Inferior parietal cortex (tissue), 1 donor: ENCODE measurements around the gene EEF2K.
A peak's percentile ranks its signal among the peaks of the same experiment; 100 is the strongest.
"Not testable (repeated sequence)": the region's sequence is repeated elsewhere in the genome, so short reads cannot be mapped to it uniquely, and the experiment has no call there.

Source experiments
- DNase-seq: peaks from one replicate; pipeline ENCODE4 v3.0.0-alpha.2; 2016; ENCODE audit errors: extremely low spot score

The EEF2K gene

DNA sequence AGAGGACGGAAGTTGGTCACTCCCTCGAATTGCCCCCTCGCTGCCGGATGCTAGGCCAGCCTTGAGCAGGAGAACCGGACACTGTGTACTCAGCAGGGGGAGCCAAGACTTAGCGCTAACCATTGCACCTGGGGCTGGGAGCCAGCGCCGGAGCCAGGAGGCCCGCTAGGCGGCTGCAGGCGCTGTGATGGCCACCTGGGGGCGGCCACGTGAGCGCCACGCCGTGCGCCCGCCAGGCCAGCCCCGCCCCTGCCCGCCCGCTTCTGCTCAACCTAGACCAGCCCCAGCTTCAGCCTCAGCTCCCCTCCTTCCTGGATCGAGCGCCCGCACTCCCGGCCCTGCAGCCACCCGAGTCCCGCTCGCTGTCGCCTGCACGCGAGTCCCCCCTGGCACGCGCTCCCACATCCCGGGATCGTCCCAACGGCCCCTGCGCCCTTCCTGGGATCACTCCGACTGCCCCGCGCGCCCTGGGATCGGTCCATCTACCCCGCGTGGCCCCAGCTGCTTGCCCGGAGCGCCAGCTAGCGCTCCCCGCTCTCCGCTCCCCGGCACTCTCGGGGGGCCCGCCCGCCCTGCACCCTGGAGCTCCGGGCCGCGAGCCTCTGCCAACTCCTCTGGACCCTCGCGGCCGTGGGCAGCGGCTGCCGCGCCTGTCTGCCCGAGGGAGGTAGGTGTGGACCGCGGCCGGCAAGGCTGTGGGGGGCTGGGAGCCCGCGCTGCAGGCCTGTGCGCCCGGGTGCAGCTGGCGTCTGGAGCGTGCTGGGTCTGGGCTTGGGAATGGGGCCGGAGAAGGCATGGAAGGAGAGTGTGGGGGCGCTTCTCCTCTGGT, at the start of gene EEF2K:
TSS of gene EEF2K (plus strand) at position 266 of the 829 bp plus-strand sequence. CDS start 19,452 bp downstream, outside the sequence.
- DNase-seq, result peak; percentile 84

DNA sequence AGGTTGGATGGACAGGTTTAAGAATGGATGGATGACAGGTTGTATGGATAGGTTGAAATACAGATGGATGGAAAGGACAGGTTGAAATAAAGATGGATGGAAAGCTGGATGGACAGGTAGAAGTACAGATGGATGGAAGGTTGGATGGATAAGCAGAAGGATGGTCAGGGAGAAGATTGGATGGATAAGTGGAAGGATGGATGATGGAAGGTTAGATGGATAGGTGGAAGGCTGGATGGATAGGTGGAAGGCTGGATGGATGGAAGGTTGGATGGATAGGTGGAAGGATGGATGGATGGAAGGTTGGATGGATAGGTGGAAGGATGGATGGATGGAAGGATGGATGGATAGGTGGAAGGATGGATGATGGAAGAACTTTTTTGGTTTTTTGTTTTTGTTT, 44.7 kb upstream of the EEF2K start:
- no peak for DNase-seq

DNA sequence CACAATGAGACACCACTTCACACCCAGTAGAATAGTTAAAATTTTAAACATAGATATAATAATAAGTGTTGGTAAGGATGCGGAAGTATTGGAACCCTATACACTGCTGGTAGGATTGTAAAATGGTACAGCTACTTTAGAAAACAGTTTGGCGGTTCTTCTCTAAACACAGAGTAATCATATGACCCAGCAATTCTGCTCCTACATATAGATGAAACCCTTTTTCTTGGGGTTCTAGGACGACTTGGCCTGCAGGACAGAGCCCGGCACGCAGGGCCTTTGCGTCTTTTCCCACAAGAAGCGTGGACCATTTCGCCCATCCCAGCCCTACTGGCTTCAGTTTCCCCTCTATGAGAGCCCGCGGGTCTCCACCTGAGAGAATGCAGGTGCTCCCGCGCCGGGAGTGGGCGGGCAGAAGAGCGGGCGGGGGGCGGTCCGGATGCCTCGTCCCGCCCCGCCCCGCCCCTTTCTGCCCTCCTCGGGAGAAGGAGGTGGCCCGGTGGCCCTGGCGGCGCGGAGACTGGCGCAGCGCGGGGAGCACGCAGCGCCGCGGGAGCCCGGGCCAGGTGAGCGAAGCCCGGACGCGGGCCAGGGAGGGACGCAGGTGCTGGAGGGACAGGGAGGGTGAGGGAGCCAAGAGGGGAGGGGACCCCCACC, 44.0 kb upstream of the EEF2K start, which contains the start of gene SDR42E2:
TSS of gene SDR42E2 (plus strand) at position 508 of the 657 bp plus-strand sequence. CDS start 3,077 bp downstream, outside the sequence.
- DNase-seq, result no peak

DNA sequence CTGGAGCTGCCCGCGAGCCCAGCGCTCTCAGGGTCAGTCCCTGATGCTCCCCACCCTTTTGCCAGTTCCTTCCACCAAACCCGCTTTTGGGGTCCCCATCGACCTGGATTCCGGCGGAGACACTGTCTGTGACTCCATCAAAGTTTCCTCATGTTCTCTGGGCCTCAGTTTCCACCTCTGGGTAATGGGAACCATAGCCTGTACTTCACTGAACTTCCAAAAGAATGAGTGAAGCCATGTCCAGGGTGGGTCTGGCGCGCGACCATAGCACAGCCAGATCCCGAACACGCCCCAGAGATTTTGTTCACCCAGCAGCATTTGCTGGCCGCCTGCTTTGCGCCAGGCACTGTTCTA, 43.4 kb upstream of the EEF2K start:
- DNase-seq, result no peak

DNA sequence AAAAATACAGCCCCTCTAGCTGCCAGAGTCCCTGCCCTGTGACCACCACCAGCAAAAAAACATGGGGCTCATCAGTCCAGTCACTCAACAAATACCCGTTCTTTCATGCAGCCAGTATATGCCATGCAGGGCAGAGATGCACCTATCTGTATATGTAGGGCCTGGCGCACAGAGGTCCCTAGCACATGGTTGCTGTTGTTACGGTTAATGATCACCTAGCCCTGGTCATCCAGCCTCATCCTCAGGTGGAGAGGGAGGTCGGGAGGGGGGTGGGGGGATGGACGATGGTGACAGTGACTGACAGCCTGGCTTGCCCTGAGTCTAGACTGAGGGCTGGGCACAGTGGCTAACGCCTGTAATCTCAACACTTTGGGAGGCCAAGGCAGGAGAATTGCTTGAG, 42.3 kb upstream of the EEF2K start:
- no peak for DNase-seq

DNA sequence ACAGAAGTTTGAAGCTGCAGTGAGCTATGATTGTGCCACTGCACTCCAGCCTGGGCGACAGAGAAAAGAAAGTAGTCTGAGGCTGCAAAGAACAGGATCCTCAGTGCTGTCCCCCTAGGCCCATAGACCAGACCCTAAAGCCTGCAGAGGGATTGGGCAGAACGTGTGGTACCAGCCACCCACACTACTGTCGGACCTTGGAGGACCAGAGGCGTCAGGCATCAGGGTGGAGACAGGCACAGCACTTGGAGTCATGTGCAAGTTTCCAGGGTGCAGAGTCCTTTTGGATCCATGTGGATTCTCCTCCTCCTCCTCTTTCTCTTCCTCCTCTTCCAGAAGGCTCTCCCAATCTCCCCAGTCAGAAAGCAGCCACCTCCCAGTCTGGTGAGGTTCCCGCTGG, 41.6 kb upstream of the EEF2K start:
- DNase-seq, result no peak

DNA sequence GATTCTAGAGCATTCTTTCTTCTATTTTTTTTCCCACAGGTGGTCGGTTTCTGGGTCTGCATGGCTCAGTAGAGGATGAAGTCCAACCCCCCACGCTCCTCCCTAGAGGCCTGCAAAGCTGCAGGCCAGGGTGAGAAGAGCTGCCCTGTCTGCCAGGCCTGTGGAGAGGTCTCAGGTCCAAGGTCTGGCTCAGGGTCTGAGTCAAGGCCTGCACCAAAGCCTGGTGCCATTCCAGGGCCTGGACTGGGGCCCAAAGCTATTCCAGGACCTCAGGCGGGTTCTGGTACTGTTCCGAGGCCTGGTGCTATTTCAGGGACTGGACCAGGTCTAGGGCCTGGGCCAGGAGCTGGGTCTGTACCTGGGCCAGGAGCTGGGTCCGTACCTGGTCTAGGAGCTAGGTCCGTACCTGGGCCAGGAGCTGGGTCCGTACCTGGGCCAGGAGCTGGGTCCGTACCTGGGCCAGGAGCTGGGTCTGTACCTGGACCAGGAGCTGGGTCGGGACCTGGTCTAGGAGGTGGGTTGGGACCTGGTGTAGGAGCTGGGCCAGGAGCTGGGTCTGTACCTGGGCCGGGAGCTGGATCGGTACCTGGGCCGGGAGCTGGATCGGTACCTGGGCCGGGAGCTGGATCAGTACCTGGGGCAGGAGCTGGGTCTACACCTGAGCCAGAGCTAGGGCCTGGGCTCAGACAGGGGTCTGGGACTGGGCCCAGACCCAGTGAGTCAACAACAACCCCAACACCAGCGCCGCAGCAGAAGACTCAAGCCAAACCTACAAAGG, 40.4 kb upstream of the EEF2K start:
- DNase-seq, result no peak

DNA sequence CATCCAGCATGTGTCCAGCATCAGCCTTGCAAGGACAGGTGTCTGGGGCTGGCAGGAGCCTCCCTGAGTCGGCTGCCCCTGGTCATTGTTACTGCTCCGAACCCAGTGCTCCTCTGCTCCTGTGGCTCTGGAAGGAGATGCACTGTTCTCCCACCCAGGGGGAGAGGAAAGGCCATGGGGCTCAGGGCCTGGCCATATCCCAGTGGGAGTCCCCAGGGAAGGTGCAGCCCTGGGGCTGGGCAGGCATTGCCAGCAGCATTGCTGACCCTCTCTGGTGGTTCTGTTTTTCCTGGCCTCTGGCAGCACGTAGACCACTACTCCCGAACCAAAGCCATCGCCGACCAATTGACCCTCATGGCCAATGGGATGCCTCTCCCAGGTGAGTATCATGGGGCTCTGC, 34.1 kb upstream of the EEF2K start:
- DNase-seq, result no peak

DNA sequence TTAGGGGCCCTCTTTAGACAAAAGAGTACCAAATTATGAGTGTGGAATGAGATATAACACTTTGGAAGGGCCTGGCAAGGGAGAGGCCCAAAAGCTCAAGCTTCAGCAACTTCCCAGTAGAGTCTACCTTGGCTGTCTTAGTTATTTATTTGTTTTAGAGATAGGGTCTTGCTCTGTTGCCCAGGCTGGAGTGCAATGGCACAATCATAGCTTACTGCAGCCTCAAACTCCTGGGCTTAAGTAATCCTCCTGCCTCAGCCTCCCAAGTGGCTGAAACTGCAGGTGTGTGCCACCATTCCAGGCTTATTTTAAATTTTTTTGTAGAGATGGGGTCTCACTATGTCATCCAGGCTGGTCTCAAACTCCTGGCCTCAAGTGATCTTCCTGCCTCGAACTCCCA, 33.4 kb upstream of the EEF2K start:
- not testable (repeated sequence) for DNase-seq

DNA sequence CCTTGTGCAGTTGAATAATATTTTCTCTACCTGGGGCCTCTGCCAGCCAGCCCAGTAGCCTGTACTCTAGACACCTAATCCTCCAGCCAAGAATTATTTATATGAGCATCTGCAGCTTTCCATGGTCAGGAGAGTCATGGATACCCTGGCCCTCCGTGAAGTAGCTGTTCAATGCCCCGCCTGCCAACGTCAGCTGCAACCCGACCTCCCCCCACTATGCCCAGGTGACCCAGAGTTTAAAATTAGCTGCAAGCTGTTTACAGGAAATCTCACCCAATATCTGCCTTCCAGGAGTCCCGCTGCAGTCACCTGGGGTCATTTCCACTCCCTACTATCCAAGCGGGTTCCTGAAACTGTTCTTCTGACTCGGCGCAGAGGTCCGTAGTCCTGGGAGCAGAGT, 31.4 kb upstream of the EEF2K start:
- no peak for DNase-seq

DNA sequence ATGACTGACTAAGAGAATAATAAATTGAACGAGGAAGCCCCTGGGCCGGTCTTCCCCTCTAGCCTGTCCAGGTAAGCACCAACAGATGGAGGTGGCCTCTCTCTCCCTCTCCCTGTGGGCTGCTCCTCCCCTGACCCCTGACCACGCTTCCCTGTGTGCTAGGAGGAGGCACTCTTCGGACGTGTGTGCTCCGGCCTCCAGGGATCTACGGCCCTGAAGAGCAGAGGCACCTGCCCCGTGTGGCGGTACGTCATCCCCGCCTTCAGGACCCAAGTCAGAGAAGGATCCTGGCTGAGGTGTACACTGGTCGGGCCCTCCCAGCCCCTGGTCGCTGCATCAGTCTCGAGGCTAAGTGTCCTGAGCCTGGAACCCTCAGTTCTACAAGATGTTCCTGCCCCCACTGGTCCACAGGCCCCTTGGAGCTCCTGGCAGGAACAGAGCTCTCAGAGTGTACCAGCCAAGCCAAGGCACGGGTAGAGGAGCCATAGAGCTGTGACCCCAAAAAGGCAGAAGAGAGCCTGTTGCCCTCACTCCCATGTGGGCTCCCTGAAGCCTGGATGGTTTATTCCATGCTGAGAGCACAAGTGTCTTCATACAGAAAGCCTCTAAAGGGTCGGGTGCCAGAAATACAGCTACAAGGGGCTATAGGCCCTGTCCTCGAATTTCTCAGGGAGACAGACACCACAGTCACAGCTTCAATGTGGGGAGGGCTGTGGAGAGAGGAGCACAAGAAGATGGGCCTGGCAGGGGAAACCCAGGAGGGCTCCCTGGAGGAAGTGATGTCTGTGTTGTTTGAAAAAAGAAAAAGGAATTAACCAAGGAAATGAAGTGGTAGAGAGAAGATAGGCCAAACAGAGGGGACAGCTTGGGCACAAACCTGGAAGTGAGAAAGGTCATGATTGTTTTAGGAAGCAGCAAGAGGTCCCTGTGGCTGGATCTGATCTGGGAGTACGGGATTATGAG, 27.8 kb upstream of the EEF2K start:
- no peak for DNase-seq

DNA sequence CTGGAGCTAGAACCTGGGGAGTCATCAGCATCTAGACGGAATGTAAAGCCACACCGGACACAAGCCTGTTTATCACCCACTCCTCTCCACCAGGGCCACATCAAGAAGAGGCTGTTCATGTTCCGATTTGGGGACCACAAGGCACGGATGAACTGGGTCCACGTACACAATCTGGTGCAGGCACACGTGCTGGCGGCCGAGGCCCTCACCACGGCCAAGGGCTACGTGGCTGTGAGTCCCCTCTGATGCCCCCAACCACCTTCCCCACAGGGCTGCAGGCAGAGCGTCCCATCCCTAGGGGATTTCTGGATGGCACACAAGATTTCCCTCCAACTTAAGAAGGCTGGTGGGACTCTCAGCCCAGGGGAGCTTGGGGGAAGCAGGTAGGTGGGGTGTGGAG, 24.7 kb upstream of the EEF2K start:
- no peak for DNase-seq

DNA sequence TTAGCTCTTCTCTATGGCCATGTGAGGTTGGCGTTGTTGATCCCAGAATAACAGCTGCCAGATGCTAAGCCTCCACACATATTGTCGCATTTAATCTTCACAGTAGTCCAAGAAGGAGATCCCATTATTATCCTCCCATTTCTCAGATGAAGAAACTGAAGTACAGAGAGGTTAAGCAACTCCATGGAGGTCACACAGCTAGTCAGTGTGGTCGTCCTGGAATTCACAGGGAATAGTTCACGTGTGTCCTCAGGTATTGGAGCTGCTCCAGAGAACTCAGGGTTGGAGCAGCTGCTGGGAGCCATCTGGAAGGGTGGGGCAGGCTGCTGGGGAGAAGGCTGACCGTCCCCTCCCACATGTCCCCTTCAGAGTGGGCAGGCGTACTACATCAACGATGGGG, 24.2 kb upstream of the EEF2K start:
- DNase-seq, result no peak

DNA sequence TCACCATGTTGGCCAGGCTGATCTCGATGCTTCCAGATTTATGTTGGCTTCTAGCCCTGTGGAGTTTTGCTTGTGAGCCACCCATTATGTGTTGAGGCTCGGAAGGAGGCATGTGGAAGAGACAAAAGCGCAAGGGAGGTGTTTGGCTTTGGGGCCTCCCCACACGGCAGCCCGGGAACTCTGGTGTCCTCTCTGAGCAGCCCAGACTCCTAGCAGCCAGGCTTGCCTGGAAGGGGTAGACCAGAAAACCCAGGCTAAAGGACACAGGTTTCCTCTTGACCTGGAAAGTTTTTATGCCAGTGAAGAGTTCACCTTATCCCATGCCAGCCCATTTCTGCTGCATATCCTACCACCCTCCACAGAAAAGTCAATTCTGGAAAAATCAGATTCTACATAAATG, 22.7 kb upstream of the EEF2K start:
- DNase-seq, result no peak

DNA sequence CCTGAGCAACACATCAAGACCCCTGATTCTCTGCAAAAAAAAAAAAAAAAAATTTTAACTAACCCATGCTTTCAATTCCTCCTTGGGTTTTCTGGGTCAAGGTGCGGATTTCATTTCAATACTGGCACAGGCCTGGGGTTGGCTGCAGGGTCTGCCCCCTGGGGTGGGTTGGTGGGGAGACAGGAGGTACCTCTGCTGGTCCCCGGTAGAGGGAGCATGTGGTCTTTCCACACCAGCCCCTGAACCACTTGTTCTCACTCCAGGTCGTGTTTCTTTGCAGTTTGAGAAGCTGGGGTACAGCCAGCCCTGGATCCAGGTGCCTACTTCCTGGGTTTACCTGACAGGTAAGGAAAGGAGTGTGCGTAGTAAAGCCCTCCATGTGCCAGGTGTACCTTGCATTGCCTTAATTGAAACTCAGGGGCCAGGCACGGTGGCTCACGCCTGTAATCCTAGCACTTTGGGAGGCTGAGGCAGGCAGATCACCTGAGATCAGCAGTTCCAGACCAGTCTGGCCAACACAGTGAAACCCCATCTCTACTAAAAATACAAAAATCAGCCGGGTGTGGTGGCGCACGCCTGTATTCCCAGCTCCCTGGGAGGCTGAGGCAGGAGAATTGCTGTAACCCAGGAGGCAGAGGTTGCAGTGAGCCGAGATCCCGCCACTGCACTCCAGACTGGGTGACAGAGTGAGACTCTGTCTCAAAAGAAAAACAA, 22.0 kb upstream of the EEF2K start:
- no peak for DNase-seq

DNA sequence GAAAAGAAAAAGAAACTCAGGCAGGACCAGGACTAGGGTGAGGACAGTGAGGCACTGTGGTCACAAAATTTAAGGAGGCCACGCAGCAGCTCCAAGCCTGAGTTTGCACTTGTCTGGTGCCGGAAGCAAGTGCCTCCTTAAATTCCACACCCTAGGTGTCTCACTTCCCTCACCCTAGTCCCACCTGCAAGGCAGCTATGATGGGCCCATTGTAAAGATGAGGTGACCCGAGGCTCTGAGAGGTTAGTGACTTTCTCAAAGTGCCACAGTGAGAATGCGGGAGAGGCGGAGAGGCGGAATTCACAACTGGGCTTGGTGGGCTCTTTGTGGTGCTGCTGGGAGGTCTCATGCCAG, 21.5 kb upstream of the EEF2K start:
- no peak for DNase-seq

DNA sequence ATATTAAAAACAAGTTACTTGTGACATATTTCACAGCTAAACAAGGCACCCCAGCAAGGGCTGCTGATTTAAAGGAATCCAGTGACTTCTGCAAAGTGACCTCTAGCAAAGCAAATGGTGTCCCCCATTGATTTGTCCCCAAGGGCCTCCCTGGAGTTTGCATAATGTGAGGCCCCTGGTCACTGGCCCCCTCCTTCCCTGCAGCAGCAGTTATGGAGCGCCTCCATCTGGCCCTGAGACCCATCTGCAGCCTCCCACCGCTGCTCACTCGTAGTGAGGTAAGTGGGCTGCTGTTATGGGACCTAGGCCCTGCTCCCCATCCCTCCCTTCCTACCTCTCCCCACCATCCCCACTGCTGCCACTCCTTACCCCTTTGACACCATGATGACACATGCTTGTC, 19.6 kb upstream of the EEF2K start:
- DNase-seq, result no peak

DNA sequence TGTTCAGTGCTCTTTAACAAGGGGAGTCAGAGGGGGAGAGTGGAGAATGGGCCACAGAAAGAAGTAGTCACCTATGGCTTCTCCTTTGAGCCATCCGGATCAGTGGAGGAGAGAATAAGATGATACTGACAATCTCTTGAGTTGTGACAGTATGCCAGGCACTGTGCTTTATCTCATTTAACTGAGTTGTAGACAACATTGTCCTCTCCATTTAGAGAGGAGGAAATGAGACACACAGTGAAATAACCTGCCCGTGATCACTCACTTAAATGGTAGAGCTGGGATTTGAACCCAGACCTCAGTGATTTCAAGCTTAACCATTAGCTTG, 17.8 kb upstream of the EEF2K start:
- DNase-seq, result no peak

DNA sequence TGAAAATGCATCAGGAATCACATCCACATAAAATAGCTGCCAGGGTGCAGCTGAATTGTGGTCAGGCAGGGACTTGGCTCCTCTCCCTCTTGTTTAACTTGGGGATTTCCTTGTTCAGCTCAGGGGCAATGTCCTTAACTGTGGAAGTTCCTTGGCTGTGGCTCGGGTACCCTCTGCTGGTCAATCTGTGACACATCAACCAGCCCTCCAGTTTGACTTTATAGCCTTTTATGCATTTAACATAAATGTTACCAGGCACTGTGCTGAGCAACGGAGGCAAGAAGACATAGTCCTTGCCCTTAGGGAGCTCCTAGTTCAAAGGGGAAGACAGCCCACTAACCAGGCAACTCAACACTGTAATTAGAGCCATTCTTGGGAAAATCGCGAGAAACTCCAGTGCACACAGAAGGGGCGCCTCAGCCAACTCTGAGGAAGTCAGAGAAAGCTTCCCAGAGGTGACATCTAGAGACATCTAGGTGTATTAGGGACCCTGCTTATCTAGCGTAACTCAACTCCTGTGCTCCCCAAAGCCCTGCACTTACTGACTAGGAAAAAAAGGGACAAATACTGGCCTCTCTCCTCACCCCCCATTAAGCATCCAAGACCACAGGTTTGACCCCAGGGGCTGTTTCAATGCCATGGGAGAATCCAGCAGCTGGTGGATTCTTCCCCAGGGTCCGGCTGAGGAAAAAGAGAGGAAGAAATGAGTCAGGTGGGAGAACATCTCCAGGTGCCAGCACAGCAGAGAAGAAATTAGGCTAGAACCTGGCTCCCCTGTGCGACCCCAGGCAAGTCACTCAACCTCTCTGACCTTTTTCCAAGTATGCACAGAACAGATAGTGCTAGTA, 17.3 kb upstream of the EEF2K start:
- peak; percentile 74 for DNase-seq

DNA sequence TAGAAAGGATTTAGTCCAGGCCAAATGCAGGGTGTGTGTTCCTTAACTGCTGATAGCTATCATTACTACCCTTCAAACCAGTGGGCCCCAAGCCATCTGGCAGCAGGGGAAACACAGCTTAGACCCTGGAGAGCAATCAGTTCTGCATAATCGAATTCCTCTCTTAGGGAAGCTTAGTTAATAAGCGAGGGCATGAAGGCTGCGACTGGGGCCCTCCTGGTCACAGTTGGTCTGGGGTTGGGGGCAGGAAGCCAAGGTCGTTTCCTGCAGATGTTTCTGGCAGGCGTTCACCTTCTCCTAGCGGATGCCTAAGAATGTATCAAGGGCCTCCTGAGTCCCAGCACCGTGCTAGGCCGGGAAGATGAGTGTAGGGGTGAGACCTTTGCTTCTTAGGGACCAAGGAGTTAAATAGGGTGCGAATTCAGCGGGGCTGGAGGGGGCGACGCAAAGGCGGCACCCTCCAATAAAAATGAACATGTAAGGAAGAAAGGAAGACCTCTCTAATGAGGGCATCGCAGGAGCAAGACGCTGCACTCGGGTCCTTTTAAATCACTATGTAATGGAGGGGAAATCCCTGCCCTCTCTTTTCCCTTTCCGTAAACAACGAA, 16.5 kb upstream of the EEF2K start:
- DNase-seq, result no peak
